Raji (cell line): Measurements from ENCODE around the gene NFIC.

Experiments used
- POLR2A ChIP-seq: IDR thresholded peaks from 2 replicates; pipeline ENCODE4 v1.6.1; 2011; ENCODE audit warnings: low read depth, low read length, control low read depth; ENCODE audit not compliant: insufficient read depth

NFIC gene

GRCh38 chr19:3351702-3352447 lies 14.5 kb upstream of the NFIC start:
- no peak for TF ChIP-seq POLR2A

- no peak for TF ChIP-seq POLR2A
Observed at GRCh38 chr19:3353493-3353892, 12.9 kb upstream of the NFIC start.

- no peak for TF ChIP-seq POLR2A
Observed at GRCh38 chr19:3356805-3357204, 9.6 kb upstream of the NFIC start.

DNA sequence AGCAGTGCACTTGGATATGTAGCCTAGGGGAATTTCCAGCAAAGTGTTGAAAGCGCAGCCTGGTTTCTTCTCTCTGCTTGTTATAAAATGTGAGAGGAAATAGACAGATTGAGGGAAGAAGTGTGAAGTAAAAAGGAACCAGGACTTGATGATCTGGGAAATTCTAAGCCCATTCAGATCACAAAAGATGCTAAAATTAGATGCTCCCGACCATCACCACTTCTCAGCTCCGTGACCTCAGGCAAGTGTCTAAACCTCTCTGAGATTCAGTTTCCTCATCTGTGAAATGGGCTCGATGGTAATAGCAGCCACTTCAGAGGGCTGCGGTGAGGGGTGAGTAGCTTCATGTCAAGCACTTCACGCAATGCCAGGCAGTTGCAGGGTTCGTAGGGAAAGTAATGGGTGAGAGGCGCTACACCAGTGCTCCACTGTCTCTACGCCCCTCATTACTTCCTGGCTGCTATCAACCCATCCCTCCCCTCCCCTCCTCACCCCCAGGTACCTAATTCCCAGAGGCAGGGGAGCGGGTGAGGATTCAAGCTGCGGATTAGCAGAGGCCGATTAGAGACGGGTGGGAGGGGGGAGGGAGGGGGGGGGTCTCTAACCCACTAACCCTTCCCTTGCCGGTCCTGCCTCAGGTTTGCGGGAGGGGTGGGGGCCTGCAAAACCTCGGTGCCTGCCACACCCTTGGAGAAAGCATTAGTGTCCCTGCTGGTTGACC lies 9.0 kb upstream of the NFIC start:
- no peak for TF ChIP-seq POLR2A

DNA sequence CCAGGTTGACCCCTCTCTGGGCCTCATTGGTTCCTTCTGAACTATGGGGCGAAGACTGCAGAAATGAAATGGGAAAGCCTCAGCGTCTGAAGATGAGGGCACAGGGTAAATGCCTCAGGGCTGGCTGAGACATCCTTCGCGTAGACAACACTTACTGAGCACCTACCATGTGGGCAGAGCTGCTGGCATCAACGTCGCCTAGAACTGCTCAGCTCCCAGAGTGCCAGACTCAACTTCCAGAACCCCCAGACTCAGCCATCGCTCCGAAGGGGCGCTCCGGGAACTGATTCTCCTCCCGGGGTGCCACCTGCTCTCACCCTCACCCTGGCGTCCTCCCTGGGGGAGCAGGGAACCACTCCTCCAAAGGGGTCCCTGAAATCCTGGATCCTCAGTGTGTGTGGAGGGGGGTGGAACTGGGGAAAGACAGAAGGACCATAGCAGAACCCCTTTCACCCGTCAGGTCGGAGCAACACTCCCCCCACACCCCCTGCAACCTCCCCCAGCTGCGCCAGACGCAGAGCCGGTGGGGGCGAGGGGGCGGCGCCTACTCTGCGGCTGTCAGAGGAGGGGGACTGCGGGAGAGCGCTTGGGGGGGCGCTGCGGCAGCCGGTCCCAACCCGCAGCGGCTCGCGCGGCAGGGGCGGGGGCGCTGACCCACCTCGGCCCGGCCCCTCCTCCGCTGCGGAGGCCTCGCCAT lies 8.2 kb upstream of the NFIC start:
- TF ChIP-seq POLR2A = no peak

- TF ChIP-seq POLR2A = no peak
Observed at GRCh38 chr19:3358689-3359014, 7.7 kb upstream of the NFIC start.

- TF ChIP-seq POLR2A = no peak
Observed at GRCh38 chr19:3359015-3359918, 7.1 kb upstream of the NFIC start.

DNA sequence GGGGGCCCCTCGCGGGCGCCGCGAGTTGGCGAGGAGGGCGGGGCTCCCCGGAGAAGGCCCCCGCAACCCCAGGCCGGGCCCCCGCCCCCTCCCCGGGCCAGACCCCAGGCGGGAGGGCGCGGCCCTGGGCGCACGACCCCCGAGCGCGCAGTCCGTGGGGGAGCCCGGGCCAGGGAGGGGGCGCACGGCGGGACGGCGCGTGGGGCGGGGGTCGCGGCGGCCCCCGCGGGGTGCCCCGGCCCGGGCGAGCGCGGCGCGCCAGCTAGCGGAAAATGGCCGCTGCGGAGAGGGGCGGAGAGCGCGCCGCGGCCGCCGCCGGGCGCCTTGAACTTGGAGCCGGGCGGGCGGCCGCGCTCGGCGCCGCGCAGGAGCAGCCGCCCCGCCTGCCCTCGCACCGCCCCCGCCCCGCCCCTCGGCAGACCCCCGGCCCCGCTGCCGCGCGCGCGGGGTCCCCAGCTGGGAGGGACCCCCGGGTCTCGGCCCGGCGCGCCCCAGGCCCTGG lies 6.4 kb upstream of the NFIC start:
- no peak for TF ChIP-seq POLR2A

GRCh38 chr19:3360421-3361383 lies 5.7 kb upstream of the NFIC start:
- no peak for TF ChIP-seq POLR2A

DNA sequence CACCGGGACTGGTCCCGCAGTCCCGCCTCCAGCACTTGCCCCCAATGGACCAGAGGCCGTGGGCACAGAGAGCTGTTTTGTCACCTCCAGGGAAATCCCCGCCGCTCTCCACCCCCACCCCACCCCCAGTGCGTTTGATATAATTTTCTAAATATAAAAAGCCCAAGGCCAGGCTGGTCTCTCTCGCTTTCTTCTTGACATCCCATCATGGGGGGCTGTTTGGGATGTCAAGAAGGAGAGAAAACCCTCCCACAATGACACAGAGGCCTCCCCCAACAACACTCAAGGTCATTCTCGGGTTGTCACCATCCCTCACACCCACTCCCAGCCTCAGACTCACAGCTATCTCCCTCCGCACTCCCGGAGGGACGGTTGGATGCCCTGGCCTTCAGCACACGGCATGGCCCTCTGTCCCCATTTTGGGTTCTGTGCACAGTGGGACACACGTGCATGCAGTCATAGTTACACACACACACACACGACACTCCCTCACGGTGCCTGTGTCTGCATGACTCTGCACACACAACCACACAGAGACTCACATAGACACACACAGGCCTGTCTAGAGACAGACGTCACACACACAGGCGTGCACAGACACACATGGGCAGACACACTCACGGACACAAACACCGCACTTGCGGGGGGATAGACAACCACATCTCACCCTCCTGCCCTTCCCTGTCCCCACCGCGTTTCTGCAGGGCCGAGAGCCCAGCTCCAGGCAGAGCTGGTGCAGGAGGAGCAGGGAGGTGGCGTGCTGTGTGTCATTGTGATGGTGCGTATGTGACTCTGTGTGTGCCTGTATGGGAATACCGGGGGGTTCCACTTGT lies 4.8 kb upstream of the NFIC start:
- no peak for TF ChIP-seq POLR2A

DNA sequence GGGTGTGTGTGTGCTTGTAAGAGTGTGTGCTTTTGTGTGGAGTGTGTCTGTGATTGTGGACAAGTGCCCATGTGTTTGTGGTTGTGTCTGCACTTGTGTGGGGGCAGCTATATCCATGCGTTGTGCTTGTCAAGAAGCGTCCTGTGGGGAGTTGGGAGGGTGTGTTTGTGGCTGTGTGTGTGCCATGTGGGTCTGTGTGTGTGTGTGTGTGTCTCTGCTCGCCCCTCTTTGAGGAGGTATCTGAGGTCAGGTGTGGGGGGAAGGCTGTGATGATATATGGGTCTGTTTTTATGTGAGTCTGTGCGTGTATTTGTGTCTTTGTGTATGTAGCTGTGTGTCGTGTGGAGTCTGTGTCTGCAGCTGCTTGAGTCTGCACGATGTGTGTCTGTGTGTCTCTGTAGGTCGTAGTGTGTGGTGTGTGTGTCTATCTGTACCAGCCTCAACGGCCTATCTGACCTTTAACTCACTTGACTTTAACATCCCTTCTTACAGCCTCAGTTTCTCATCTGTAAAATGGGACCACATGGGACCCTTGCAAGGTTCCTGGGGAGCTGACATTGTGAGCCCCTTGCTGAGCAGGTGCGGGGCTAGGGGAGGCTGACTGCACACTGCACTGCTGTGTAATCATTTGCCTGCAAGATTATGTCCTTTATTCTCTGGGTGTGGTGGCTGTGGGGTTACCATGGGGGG lies 4.0 kb upstream of the NFIC start:
- no peak for TF ChIP-seq POLR2A

DNA sequence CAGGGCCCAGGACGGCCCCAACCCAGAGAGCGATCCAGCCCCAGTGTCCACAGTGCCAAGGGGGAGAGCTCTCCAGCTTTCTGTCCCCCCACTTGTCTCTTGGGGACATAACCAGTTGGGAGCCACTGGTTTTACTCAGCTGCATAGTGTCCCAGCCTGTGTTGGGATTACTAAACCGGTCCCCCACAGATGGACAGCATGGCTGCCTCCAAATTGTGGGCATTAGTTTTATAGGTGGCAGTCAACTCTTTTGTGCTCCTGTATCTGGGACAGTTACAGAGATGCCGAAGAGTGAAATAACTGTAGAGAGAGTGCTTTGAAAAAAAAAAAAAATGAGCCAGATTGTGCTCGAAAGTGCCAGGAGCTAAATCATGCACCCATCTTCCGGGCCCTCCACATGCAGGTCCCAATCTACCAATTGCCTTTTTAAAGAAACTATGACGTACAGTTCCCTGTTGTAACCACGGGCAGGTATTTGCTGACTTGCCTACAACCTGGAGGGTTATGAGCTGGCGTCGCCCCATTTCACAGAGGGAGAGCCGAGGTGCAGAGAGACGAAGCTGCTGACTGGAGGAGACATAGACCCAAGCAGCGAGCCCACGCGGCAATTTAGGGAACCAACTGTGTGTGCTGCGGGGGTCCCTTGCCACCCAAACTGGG lies 2.4 kb upstream of the NFIC start:
- no peak for TF ChIP-seq POLR2A
